HG03520 (cell line): ENCODE measurements around the gene PRDX1.

Experiments used
- ATAC-seq: cut with Tn5 transposase; IDR thresholded peaks from one replicate; pipeline ENCODE4 v1.9.1; 2021; ENCODE audit warnings: mild to moderate bottlenecking, moderate library complexity; ENCODE audit not compliant: unreplicated experiment

PRDX1 gene

GRCh38 chr1:45521413-45522323, at the start of gene PRDX1:
Gene PRDX1, minus strand, starts transcription at chr1:45521884. Its CDS starts 2,841 bp downstream, at chr1:45519043.
- ATAC-seq: peak; percentile 78

GRCh38 chr1:45570631-45571030, 48.9 kb upstream of the PRDX1 start:
- no peak for ATAC-seq

- no peak for ATAC-seq
These were observed 48.4 kb upstream of the PRDX1 start for GRCh38 chr1:45569962-45570581.

- no peak for ATAC-seq
These were observed 47.9 kb upstream of the PRDX1 start for GRCh38 chr1:45569571-45569961.

- ATAC-seq: no peak
These were observed 46.7 kb upstream of the PRDX1 start for GRCh38 chr1:45568421-45568820.

- no peak for ATAC-seq
These were observed 46.2 kb upstream of the PRDX1 start for GRCh38 chr1:45567911-45568310.

GRCh38 chr1:45566722-45567121, 45.0 kb upstream of the PRDX1 start:
- no peak for ATAC-seq

GRCh38 chr1:45563843-45564242, 42.2 kb upstream of the PRDX1 start:
- no peak for ATAC-seq

GRCh38 chr1:45557422-45557944, 35.8 kb upstream of the PRDX1 start:
- no peak for ATAC-seq

GRCh38 chr1:45554198-45554597, 32.5 kb upstream of the PRDX1 start:
- no peak for ATAC-seq

- ATAC-seq: no peak
These were observed 30.6 kb upstream of the PRDX1 start for GRCh38 chr1:45552331-45552730.

- ATAC-seq: no peak
These were observed 30.0 kb upstream of the PRDX1 start for GRCh38 chr1:45551684-45552083.

- ATAC-seq: peak; percentile 81
These were observed 29.0 kb upstream of the PRDX1 start, which contains the start of gene AKR1A1 for GRCh38 chr1:45550401-45551351. Gene AKR1A1, plus strand, starts transcription at chr1:45550826. Its CDS starts 10,969 bp downstream, at chr1:45561795.

- no peak for ATAC-seq
These were observed 24.0 kb upstream of the PRDX1 start for GRCh38 chr1:45545553-45546310.

- ATAC-seq: peak; percentile 56
These were observed 23.4 kb upstream of the PRDX1 start for GRCh38 chr1:45545019-45545493.

- no peak for ATAC-seq
These were observed 22.8 kb upstream of the PRDX1 start for GRCh38 chr1:45544530-45544929.

GRCh38 chr1:45543581-45544417, 22.1 kb upstream of the PRDX1 start:
- ATAC-seq: no peak

- ATAC-seq: no peak
These were observed 20.9 kb upstream of the PRDX1 start for GRCh38 chr1:45542591-45542990.

GRCh38 chr1:45541193-45541592, 19.5 kb upstream of the PRDX1 start:
- ATAC-seq: no peak
